HCT116 (cell line): ENCODE measurements around the gene MXRA5.

Experiments used
- EZH2 ChIP-seq: fragments of 200-600 bp; sonication (generic); IDR thresholded peaks from 2 replicates; pipeline ENCODE4 v1.6.1; 2017; ENCODE audit warnings: antibody characterized with exemption, mixed run types
- EZH2phosphoT487 ChIP-seq: fragments of 200-600 bp; IDR thresholded peaks from 2 replicates; pipeline ENCODE4 v1.6.1; 2018; ENCODE audit warnings: antibody characterized with exemption, borderline replicate concordance
- JUND ChIP-seq: IDR thresholded peaks from 2 replicates; pipeline ENCODE4 v1.6.1; 2012
- POLR2A ChIP-seq: IDR thresholded peaks from 2 replicates; pipeline ENCODE4 v1.7.0; 2011; ENCODE audit warnings: borderline replicate concordance; ENCODE audit not compliant: insufficient read depth, insufficient read length; ENCODE audit errors: extremely low read depth
- POLR2AphosphoS5 ChIP-seq: IDR thresholded peaks from 2 replicates; pipeline ENCODE4 v1.6.1; 2011; ENCODE audit warnings: mild to moderate bottlenecking, low read depth, low read length, moderate library complexity
- RAD21 ChIP-seq: IDR thresholded peaks from 2 replicates; pipeline ENCODE4 v1.6.1; 2012; ENCODE audit warnings: low read depth, mild to moderate bottlenecking
- SP1 ChIP-seq: IDR thresholded peaks from 2 replicates; pipeline ENCODE4 v1.6.1; 2012; ENCODE audit warnings: low read depth
- TCF7L2 ChIP-seq: IDR thresholded peaks from 2 replicates; pipeline ENCODE4 v1.7.0; 2011; ENCODE audit warnings: borderline replicate concordance, inconsistent platforms; ENCODE audit not compliant: insufficient read depth, insufficient read length; ENCODE audit errors: extremely low read depth
- ZFX ChIP-seq: fragments of 450-650 bp; IDR thresholded peaks from 2 replicates; pipeline ENCODE4 v1.6.1; 2017
- TF ChIP-seq, protein P1 (sequence below), 3 experiments: fragments of 200-600 bp in 1 of 3; sonication (generic) in 1 of 3; IDR thresholded peaks in 2 of 3; conservative IDR thresholded peaks in 1 of 3; 2 replicates each; pipeline ENCODE4 v1.5.1; 2012 to 2017; ENCODE audit warnings: low read depth in 2 of 3, low read length in 2 of 3, antibody characterized with exemption in 1 of 3, borderline replicate concordance in 1 of 3, control low read depth in 1 of 3, mild to moderate bottlenecking in 1 of 3, mixed read lengths in 1 of 3, mixed run types in 1 of 3, moderate library complexity in 1 of 3; ENCODE audit not compliant: insufficient read depth in 1 of 3
- TF ChIP-seq, protein P2 (sequence below): IDR thresholded peaks from 2 replicates; pipeline ENCODE4 v1.6.1; 2012; ENCODE audit warnings: low read depth

DNA sequence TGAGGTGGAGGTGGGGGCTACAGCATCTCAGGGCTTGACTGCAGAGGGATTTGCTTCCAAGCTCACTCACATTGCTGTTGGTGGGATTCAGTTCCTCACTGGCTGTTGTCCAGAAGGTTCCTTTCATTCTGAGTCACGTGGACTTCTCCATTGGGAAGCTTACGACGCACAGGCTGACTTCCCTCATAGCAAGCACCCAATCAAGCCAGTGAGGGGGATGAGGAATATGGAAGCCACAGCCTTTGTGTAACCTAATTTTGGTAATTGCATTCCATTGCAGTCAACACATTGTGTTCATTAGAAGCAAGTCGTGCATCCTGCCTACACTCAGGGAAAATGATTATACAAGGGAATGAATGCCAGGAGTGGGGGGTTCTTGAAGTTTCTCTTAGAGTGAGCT is 32.7 kb upstream of the MXRA5 start:
- TF ChIP-seq, protein P1, sequence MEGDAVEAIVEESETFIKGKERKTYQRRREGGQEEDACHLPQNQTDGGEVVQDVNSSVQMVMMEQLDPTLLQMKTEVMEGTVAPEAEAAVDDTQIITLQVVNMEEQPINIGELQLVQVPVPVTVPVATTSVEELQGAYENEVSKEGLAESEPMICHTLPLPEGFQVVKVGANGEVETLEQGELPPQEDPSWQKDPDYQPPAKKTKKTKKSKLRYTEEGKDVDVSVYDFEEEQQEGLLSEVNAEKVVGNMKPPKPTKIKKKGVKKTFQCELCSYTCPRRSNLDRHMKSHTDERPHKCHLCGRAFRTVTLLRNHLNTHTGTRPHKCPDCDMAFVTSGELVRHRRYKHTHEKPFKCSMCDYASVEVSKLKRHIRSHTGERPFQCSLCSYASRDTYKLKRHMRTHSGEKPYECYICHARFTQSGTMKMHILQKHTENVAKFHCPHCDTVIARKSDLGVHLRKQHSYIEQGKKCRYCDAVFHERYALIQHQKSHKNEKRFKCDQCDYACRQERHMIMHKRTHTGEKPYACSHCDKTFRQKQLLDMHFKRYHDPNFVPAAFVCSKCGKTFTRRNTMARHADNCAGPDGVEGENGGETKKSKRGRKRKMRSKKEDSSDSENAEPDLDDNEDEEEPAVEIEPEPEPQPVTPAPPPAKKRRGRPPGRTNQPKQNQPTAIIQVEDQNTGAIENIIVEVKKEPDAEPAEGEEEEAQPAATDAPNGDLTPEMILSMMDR (IDR thresholded peaks at IDR 0.05 in 2 of 3, conservative IDR thresholded peaks at IDR 0.05 in 1 of 3; ENCODE audit: borderline replicate concordance in 1 of 3, insufficient read depth in 1 of 3, low read depth in 2 of 3, low read length in 2 of 3) = no peak
- no peak for TF ChIP-seq EZH2
- TF ChIP-seq RAD21 = no peak
- TF ChIP-seq POLR2AphosphoS5 = no peak
- no peak for TF ChIP-seq SP1
- TF ChIP-seq EZH2phosphoT487 = no peak
- no peak for TF ChIP-seq TCF7L2
- TF ChIP-seq, protein P2, sequence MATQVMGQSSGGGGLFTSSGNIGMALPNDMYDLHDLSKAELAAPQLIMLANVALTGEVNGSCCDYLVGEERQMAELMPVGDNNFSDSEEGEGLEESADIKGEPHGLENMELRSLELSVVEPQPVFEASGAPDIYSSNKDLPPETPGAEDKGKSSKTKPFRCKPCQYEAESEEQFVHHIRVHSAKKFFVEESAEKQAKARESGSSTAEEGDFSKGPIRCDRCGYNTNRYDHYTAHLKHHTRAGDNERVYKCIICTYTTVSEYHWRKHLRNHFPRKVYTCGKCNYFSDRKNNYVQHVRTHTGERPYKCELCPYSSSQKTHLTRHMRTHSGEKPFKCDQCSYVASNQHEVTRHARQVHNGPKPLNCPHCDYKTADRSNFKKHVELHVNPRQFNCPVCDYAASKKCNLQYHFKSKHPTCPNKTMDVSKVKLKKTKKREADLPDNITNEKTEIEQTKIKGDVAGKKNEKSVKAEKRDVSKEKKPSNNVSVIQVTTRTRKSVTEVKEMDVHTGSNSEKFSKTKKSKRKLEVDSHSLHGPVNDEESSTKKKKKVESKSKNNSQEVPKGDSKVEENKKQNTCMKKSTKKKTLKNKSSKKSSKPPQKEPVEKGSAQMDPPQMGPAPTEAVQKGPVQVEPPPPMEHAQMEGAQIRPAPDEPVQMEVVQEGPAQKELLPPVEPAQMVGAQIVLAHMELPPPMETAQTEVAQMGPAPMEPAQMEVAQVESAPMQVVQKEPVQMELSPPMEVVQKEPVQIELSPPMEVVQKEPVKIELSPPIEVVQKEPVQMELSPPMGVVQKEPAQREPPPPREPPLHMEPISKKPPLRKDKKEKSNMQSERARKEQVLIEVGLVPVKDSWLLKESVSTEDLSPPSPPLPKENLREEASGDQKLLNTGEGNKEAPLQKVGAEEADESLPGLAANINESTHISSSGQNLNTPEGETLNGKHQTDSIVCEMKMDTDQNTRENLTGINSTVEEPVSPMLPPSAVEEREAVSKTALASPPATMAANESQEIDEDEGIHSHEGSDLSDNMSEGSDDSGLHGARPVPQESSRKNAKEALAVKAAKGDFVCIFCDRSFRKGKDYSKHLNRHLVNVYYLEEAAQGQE = no peak
- no peak for TF ChIP-seq JUND
- TF ChIP-seq POLR2A = no peak
- no peak for TF ChIP-seq ZFX
